ENCODE data around the gene VAMP1. TPM values are rescaled to one million over a fixed set of nuclear protein-coding genes. Genes with fewer than 3 reads are reported as not detected.

Gene VAMP1
- total and polyA plus RNA-seq, 2 of the 4 experiments (the other 2 are of a cell fraction), result 7.2 to 21.9 TPM

GRCh38 chr12:6418796-6419195, 51.7 kb downstream of the VAMP1 start:
- CTCF ChIA-PET, result no interaction called here
- Histone ChIP-seq H4K5ac (ENCODE audit: low read depth, low read length) (no peak overlapping the region), H3K9me1 (ENCODE audit: insufficient read depth, low read length) (peaks cover 10% of the 10 kb centered on the region; the same call in 1 of the 2 replicates), H3K18ac (ENCODE audit: low read depth, low read length) (no peak overlapping the region), H2AK9ac (replicated peaks; ENCODE audit: low read depth, low read length, poor library complexity) (no peak overlapping the region), H3K36me3 (ENCODE audit: control insufficient read depth, insufficient read depth, low read length) (no peaks in the 10 kb centered on the region), H3K79me1 (ENCODE audit: low read depth in 1 of 2, low read length in 2 of 2) (no peaks in the 10 kb centered on the region), H3K9me3 (ENCODE audit: control insufficient read depth, insufficient read depth, low read length) (no peaks in the 10 kb centered on the region), H3K4ac (ENCODE audit: low read depth, low read length) (no peak overlapping the region), H3K14ac (replicated peaks; ENCODE audit: low read depth, low read length) (no peak overlapping the region), H3K56ac (ENCODE audit: extremely low read depth, insufficient read depth, low read length) (no peak overlapping the region), H3K9ac (ENCODE audit: low read depth, low read length) (no peak overlapping the region), H3K4me3 (ENCODE audit: insufficient read depth, low read depth, low read length) (no peak overlapping the region), H4K91ac (ENCODE audit: insufficient read depth, low read depth, low read length) (no peak overlapping the region), H2BK5ac (ENCODE audit: low read depth, low read length, poor library complexity, severe bottlenecking) (no peak overlapping the region), H2BK20ac (ENCODE audit: low read depth, low read length) (no peak overlapping the region), H4K8ac (ENCODE audit: low read depth in 2 of 2, low read length in 2 of 2) (no peak overlapping the region), H2AK5ac (ENCODE audit: low read depth, low read length) (no peak overlapping the region; the same call in 1 of the 2 replicates), H2AFZ (replicated peaks; ENCODE audit: low read length, poor library complexity) (no peak overlapping the region), H4K20me1 (ENCODE audit: insufficient read depth, low read length) (no peaks in the 10 kb centered on the region), H3K27ac (ENCODE audit: insufficient read depth, low read length) (no peak overlapping the region), H3K4me1 (ENCODE audit: control insufficient read depth, insufficient read depth, low read length) (no peaks in the 10 kb centered on the region), H3K4me2 (ENCODE audit: low read depth, low read length) (no peak overlapping the region), H2BK120ac (ENCODE audit: low read depth, low read length) (no peak overlapping the region), H3K23ac (ENCODE audit: low read depth, low read length) (no peak overlapping the region), H2BK15ac (ENCODE audit: low read depth, low read length) (no peak overlapping the region), H3K27me3 (ENCODE audit: control insufficient read depth, insufficient read depth, low read length) (no peaks in the 10 kb centered on the region)
- no TSS peak for BruUV-seq (replicated peaks)
- ATAC-seq (ENCODE audit: low read depth), result no peak
- in situ Hi-C loops (cut with MboI; ENCODE audit: low sequenced_read_pairs) (no loop called here), intact Hi-C loops (cut with micrococcal nuclease) (no loop called here), dilution Hi-C loops (cut with HindIII; ENCODE audit: low sequenced_read_pairs, unreplicated experiment) (no loop called here)
- 72% methylated on average over 6 of the region's 6 CpGs; no CpG with 5 or more reads in 1 of the 2 experiments for WGBS, 2 experiments (ENCODE audit: extremely low coverage in 2 of 2, insufficient read length in 1 of 2)
- TF ChIP-seq SMC3 (IDR thresholded peaks at IDR 0.05; ENCODE audit: low read depth, low read length) (no peak), RAD21 (IDR thresholded peaks at IDR 0.05; ENCODE audit: low read length) (no peak), CTCF (conservative IDR thresholded peaks at IDR 0.05; ENCODE audit: low read depth, low read length) (no peak), CEBPB (IDR thresholded peaks at IDR 0.05; ENCODE audit: low read depth, low read length) (no peak), RCOR1 (IDR thresholded peaks at IDR 0.05; ENCODE audit: insufficient replicate concordance, low read length) (no peak)
- POLR2A ChIA-PET (ENCODE audit: unreplicated experiment), result no interaction called here
- DNase-seq, result no peak
